ENCODE results near the gene SSTR4. TPM values are rescaled to one million over a fixed set of nuclear protein-coding genes. Genes with fewer than 3 reads are reported as not detected.
A peak's percentile ranks its signal among the peaks of the same experiment; 100 is the strongest.

SSTR4 gene
- total and polyA plus RNA-seq, 8 donors, result 0.07 TPM; not detected in 7

DNA sequence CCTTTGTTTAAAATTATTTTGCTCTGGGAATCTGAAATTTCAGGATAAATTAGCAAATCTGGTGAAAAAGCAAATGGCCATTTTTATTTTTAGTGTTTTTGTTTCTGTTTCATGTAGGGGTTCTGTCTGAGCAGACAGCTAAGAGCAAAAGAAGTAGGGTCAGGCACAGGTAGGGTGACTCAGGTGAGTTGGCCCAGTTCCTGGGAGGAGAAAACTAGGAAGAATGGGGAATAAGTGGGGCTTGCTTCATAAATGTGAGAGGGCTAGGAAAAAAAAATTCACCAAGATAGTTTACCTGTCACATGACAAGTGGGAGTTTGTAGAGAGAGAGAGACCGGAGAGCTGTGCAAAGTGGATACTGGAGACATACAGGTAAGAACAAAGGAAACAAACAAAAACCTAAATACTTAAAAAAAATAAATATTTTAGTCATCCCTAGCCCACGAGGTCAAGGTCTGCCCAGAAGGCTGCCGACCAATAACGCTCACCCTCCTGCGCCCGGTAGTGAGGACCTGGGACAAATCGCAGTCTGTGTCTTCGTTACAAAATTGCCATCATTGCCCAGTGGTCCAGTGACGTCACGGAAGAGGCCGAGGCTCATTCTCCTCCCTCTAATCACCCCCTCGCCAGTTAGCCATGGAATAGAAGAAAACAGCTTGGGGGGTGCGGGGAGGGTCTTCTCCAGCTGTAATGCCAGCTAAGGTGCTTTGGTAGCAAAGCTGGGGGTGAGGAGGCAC is 12.1 kb downstream of the SSTR4 start:
- Histone ChIP-seq H3K9me3 (no peaks in the 10 kb centered on the region), H3K4me1 (peaks cover 4 to 8% (median 5%) of the 10 kb centered on the region in 3 donors), H3K27ac (no peak overlapping the region), H3K27me3 (peaks cover 0 to 37% (median 15%) of the 10 kb centered on the region in 4 donors), H3K36me3 (no peaks in the 10 kb centered on the region), H3K4me3 (peak overlapping the region in 1 of 4 donors; percentile 48)
- no peak for ATAC-seq
- FAIRE-seq, result no peak
- TF ChIP-seq, protein P1, sequence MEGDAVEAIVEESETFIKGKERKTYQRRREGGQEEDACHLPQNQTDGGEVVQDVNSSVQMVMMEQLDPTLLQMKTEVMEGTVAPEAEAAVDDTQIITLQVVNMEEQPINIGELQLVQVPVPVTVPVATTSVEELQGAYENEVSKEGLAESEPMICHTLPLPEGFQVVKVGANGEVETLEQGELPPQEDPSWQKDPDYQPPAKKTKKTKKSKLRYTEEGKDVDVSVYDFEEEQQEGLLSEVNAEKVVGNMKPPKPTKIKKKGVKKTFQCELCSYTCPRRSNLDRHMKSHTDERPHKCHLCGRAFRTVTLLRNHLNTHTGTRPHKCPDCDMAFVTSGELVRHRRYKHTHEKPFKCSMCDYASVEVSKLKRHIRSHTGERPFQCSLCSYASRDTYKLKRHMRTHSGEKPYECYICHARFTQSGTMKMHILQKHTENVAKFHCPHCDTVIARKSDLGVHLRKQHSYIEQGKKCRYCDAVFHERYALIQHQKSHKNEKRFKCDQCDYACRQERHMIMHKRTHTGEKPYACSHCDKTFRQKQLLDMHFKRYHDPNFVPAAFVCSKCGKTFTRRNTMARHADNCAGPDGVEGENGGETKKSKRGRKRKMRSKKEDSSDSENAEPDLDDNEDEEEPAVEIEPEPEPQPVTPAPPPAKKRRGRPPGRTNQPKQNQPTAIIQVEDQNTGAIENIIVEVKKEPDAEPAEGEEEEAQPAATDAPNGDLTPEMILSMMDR (IDR thresholded peaks at IDR 0.05), result no peak
- no peak for DNase-seq
- 51 to 58% methylated on average over 13 of the region's 13 CpGs for WGBS, 2 donors
- intact Hi-C loops (cut with DNase I), result no loop called here

DNA sequence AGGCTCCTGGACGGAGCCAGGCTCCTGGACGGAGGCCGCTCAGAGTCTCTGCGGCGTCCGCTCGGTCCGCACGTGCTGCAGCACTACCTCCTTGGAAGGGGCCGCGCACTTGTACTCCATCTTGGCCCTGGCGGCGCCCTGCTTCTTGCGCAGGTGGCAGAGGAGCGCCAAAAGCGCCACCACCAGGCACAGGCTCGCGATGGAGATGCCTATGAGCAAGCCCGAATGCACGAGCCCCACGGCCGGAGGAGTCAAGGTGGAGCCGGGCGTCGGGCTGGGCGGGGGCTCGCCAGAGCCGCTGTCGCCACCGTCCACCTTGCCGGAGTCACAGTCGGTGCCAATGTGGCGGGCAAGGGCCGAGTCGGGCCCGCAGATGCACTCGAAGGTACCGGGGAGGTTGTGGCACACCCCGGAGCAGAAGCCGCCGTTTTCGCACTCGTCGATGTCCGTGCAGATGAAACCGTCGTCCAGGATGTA is 12.7 kb downstream of the SSTR4 start:
- WGBS, 2 donors, result 14 to 23% methylated on average over 38 to 47 of the region's 47 CpGs
- TF ChIP-seq, protein P1 (IDR thresholded peaks at IDR 0.05), result no peak

DNA sequence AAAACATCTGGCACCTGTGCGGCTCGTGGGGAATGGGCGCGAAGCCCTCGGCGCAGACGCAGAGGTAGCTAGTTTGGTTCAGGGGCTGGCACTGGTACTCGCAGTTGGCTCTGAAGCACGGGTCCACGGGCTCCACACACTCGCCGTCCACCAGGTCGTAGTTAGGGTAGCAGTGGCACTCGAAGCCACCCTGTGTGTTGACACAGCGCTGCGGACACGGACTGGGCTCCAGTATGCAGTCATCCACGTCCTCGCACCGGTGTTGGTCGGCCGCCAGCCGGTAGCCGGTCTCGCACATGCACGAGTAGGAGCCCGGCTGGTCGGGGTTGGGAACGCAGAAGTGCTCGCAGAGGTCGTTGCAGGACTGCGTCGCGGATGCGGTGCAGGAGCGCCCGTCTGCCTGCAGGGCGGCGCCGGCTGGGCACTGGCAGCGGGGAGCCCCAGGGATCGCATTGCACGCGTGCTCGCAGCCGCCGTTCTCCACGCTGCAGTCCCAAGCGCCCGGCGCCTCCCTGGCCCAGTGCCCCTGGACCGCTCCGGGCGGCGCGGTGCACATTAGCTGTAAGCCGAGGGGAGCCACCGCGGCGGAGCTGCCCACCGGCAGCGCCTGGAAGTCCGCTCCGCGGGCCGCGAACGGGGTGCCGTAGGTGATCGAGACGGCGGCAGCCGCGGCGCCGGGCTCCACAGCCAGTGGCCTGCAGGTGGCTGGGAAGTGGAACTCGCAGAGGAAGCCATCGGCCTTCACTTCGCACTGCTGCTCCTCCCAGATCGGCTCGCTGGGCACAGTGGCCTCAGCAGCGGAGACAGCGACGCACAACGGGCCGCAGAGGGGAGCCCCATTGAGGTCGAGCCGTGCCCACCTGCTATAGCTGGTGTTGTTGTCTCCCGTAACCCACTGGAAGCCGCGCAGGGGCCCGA is 13.4 kb downstream of the SSTR4 start:
- Histone ChIP-seq H3K4me1 (peaks cover 4 to 8% (median 5%) of the 10 kb centered on the region in 3 donors), H3K27ac (peak overlapping the region in 3 of 4 donors; percentile 33 to 60 (median 51)), H3K9me3 (no peaks in the 10 kb centered on the region), H3K36me3 (no peaks in the 10 kb centered on the region), H3K4me3 (peak overlapping the region in 3 of 4 donors; percentile 16 to 48 (median 38)), H3K27me3 (peaks cover 0 to 34% (median 15%) of the 10 kb centered on the region in 4 donors)
- DNase-seq, result peak in 5 of 6 donors; percentile 30 to 81 (median 48)
- WGBS, 2 donors, result 4 to 5% methylated on average over 87 to 92 of the region's 92 CpGs
- peak; percentile 53 to 66 (median 60) for ATAC-seq
- TF ChIP-seq, protein P1 (IDR thresholded peaks at IDR 0.05), result peak in 3 of 4 donors; percentile 18 to 36 (median 20)
- intact Hi-C loops (cut with DNase I), result no loop called here
- no peak for FAIRE-seq

More for the DNA sequence above, 12.7 kb downstream of the SSTR4 start:
- peaks cover 0 to 34% (median 15%) of the 10 kb centered on the region in 4 donors for H3K27me3 ChIP-seq
- ATAC-seq (peak in 1 of 4 donors; percentile 5), FAIRE-seq (no peak), DNase-seq (peak in 1 of 6 donors; percentile 70)
- no peak overlapping the region for H3K27ac ChIP-seq
- peak overlapping the region in 2 of 4 donors; percentile 38 to 48 for H3K4me3 ChIP-seq
- no peaks in the 10 kb centered on the region for H3K36me3 ChIP-seq
- intact Hi-C loops (cut with DNase I), result no loop called here
- H3K9me3 ChIP-seq, result no peaks in the 10 kb centered on the region
- H3K4me1 ChIP-seq, result peaks cover 4 to 8% (median 5%) of the 10 kb centered on the region in 3 donors

DNA sequence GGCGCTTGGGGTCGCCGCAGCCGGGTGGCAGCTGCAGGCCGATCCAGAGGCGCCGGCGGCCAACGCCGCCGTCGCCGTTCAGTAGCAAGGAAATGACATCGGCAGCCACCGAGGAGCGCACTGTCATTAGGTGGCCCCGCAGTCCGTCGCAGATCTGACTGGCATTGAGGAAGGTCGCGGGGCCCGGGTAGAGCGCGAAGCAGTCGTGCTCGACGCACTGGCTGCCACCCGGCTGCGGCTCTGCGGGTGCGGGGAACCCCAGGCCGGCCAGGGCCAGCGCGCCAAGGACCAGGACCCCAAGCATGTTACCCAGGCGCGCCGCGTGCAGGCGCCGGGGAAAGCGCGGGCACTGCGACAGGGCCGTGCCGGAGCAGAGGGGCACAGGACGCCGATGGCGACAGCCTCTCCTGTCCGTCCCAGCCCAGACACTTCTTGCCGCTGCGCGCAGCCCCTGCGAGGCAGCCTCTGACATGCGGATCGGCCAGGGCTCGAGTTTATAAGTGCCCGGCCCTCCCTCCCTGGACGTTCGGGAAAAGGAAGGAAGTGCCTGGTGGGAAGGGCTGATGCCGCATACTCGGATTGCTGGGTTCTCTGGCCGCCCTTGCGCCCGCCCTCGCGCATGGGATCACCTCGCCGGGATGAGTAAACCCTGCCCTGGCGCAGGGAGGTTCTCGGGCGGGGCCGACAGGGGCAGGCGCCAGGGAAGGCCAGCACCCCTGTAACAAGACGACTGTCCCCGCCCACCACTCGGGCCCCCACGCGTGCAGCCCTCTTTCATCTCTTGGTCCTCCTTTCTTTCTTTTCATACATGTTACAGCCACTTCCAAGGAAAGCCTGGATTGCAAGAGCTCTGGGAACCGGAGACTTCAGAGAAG is 14.3 kb downstream of the SSTR4 start, which contains the start of gene THBD:
TSS of gene THBD (minus strand) at position 472 of the 875 bp plus-strand sequence. CDS start at position 304, 168 bp downstream.
- TF ChIP-seq, protein P1 (IDR thresholded peaks at IDR 0.05), result no peak
- DNase-seq (peak in 5 of 6 donors; percentile 13 to 71 (median 36)), FAIRE-seq (no peak), ATAC-seq (peak; percentile 4 to 65 (median 54))
- intact Hi-C loops (cut with DNase I), result no loop called here
- Histone ChIP-seq H3K4me3 (peak within 1 kb of the TSS in 3 of 4 donors; percentile 16 to 48 (median 38)), H3K27me3 (peaks cover 0 to 34% (median 15%) of the 10 kb centered on the region in 4 donors), H3K36me3 (no peaks in the 10 kb centered on the region), H3K27ac (peak within 1 kb of the TSS in 3 of 4 donors; percentile 33 to 60 (median 51)), H3K9me3 (no peaks in the 10 kb centered on the region), H3K4me1 (peaks cover 4 to 8% (median 5%) of the 10 kb centered on the region in 3 donors)
- 1% methylated on average over 70 to 79 of the region's 79 CpGs for WGBS, 2 donors
